CD14-positive monocyte (primary cell): ENCODE results near the gene DPH1. TPM values are rescaled to one million over a fixed set of nuclear protein-coding genes. Genes with fewer than 3 reads are reported as not detected.

Experiments
- DNase-seq, 3 donors: peaks; one replicate each; pipeline ENCODE4 v3.0.0-alpha.2; 2011 to 2022
- H2AFZ ChIP-seq: 2 replicates; pipeline ENCODE4 v1.6.0; 2012; ENCODE audit warnings: mild to moderate bottlenecking, low read depth, low read length, inconsistent platforms; ENCODE audit not compliant: insufficient read depth, poor library complexity, severe bottlenecking
- H3K27ac ChIP-seq, 2 donors: 1 replicate in 1 of 2; 2 replicates in 1 of 2; pipeline ENCODE4 v1.5.1; 2012 to 2013; ENCODE audit warnings: low read length in 2 of 2, control low read depth in 1 of 2, inconsistent platforms in 1 of 2, low read depth in 1 of 2, mild to moderate bottlenecking in 1 of 2
- H3K27me3 ChIP-seq, 2 donors: one replicate each; pipeline versions ENCODE4 v1.6.0 to v1.6.1; 2011 to 2013; ENCODE audit warnings: low read length in 2 of 2; ENCODE audit not compliant: control insufficient read depth in 2 of 2, insufficient read depth in 2 of 2
- H3K36me3 ChIP-seq, 2 donors: replicated peaks in 1 of 2; 1 replicate in 1 of 2; 2 replicates in 1 of 2; pipeline versions ENCODE4 v1.5.1 to v1.6.1; 2012 to 2013; ENCODE audit warnings: low read length in 2 of 2, control low read depth in 1 of 2, inconsistent platforms in 1 of 2, mild to moderate bottlenecking in 1 of 2; ENCODE audit not compliant: insufficient read depth in 2 of 2, control insufficient read depth in 1 of 2
- H3K4me1 ChIP-seq, 2 donors: 1 replicate in 1 of 2; 2 replicates in 1 of 2; pipeline versions ENCODE4 v1.5.1 to v1.6.1; 2012 to 2013; ENCODE audit warnings: low read length in 2 of 2, control low read depth in 1 of 2, inconsistent platforms in 1 of 2, mild to moderate bottlenecking in 1 of 2, moderate library complexity in 1 of 2; ENCODE audit not compliant: insufficient read depth in 2 of 2, control insufficient read depth in 1 of 2
- H3K4me2 ChIP-seq: replicated peaks from 2 replicates; pipeline ENCODE3; 2012; ENCODE audit warnings: low read length, moderate library complexity, mild to moderate bottlenecking; ENCODE audit not compliant: poor library complexity, severe bottlenecking; ENCODE audit errors: extremely low read depth
- H3K4me3 ChIP-seq, 3 experiments: fragments of 200-600 bp in 1 of 3; sonication (generic) in 1 of 3; replicated peaks in 1 of 3; 1 replicate in 2 of 3; 2 replicates in 1 of 3; pipeline ENCODE4 v1.5.1; 2011 to 2013; ENCODE audit warnings: low read length in 3 of 3, mild to moderate bottlenecking in 3 of 3, control low read depth in 2 of 3, low read depth in 2 of 3, inconsistent platforms in 1 of 3, moderate library complexity in 1 of 3
- H3K79me2 ChIP-seq: 2 replicates; pipeline ENCODE4 v1.6.0; 2012; ENCODE audit warnings: mild to moderate bottlenecking, control low read depth, inconsistent platforms, low read length, moderate library complexity; ENCODE audit not compliant: insufficient read depth
- H3K9ac ChIP-seq: 2 replicates; pipeline ENCODE4 v1.6.0; 2017; ENCODE audit warnings: low read length, mild to moderate bottlenecking; ENCODE audit not compliant: insufficient read depth, poor library complexity, severe bottlenecking
- H3K9me3 ChIP-seq, 2 donors: replicated peaks in 1 of 2; 1 replicate in 1 of 2; 2 replicates in 1 of 2; pipeline versions ENCODE4 v1.5.1 to v1.6.1; 2012 to 2013; ENCODE audit warnings: low read length in 2 of 2, control low read depth in 1 of 2; ENCODE audit not compliant: control insufficient read depth in 1 of 2, insufficient read depth in 1 of 2
- H4K20me1 ChIP-seq: 2 replicates; pipeline ENCODE4 v1.6.0; 2012; ENCODE audit warnings: mild to moderate bottlenecking, low read length, control low read depth, moderate library complexity; ENCODE audit not compliant: insufficient read depth
- H3K27ac Mint-ChIP-seq, 7 donors: one replicate each; pipeline ENCODE4 v1.8.0; 2020; ENCODE audit warnings: mild to moderate bottlenecking in 7 of 7, mixed read lengths in 7 of 7, moderate library complexity in 6 of 7, inconsistent platforms in 2 of 7
- H3K27me3 Mint-ChIP-seq, 3 donors: one replicate each; pipeline ENCODE4 v1.8.0; 2021 to 2022; ENCODE audit warnings: low read depth in 3 of 3, mild to moderate bottlenecking in 3 of 3, mixed read lengths in 3 of 3, moderate library complexity in 3 of 3, inconsistent platforms in 1 of 3
- H3K36me3 Mint-ChIP-seq, 2 donors: one replicate each; pipeline ENCODE4 v1.8.0; 2020; ENCODE audit warnings: mixed read lengths in 2 of 2, inconsistent platforms in 1 of 2, mild to moderate bottlenecking in 1 of 2
- H3K4me1 Mint-ChIP-seq: one replicate; pipeline ENCODE4 v1.8.0; 2020; ENCODE audit warnings: mild to moderate bottlenecking, mixed read lengths
- H3K4me3 Mint-ChIP-seq, 2 donors: one replicate each; pipeline ENCODE4 v1.8.0; 2020; ENCODE audit warnings: mild to moderate bottlenecking in 2 of 2, mixed read lengths in 2 of 2, moderate library complexity in 1 of 2
- H3K9me3 Mint-ChIP-seq, 7 donors: one replicate each; pipeline ENCODE4 v1.8.0; 2020 to 2022; ENCODE audit warnings: mixed read lengths in 7 of 7, mild to moderate bottlenecking in 6 of 7, moderate library complexity in 6 of 7, inconsistent platforms in 2 of 7
- WGBS: methylation state at CpG from one replicate; pipeline ENCODE4 v1.1.5; 2013; ENCODE audit warnings: missing lambda C conversion rate; ENCODE audit not compliant: insufficient coverage; 5-methylcytosine and 5-hydroxymethylcytosine counted together
- intact Hi-C, 2 donors: fragments of 100-400 bp; cut with micrococcal nuclease; formaldehyde crosslinking; loops; one replicate each; pipeline versions ENCODE4 v1.15.0 to v1.15.1; 2023
- polyA plus RNA-seq, 3 donors: library from polyadenylated mRNA; depleted of rRNA in 1 of 3; unstranded in 2 of 3; stranded (reverse) in 1 of 3; fragments of 300-500 nt in 2 of 3; fragments of >200 nt in 1 of 3; fragmentation: Illumina TruSeq in 2 of 3; gene quantifications; 1 replicate in 2 of 3; 2 replicates in 1 of 3; pipeline ENCODE4 v1.2.3, GENCODE V29; 2012 to 2021
- TF ChIP-seq, protein P1 (sequence below): fragments of 200-600 bp; IDR thresholded peaks from one replicate; pipeline ENCODE4 v1.8.0; 2022; ENCODE audit warnings: antibody characterized with exemption, mild to moderate bottlenecking

Gene DPH1
- polyA plus RNA-seq, 3 donors = 7.5 to 29.4 (median 9.3) TPM

DNA sequence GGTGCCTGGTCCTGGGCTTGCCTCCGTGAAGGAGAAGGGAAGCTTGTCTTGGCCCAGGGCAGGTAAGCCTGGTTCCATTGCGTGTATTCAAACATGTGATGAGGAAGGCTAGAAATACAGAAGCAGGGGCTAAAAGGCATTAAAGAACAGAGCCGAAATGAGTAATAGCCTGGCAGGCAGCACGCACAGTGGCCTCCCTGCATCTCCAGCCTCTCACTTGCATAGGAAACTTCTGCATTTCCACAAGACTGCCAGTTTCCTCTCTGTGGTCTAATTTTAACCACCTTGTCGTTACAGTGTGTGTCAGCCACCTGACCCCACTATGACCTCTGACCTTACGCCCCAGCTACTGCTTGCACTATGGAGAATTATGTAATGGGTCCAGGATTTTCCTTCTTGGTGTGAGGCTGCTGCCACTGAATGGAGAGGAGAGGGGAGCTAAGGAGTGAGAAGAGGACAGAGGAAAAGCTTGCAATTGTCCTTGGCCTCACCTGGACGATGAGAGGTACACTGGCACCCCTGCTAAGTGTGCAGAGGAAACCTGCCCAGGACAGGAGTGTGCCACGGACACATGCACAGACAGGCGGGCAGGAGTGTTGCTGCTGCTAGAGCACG is 57.8 kb downstream of the DPH1 start:
- H3K27me3 Mint-ChIP-seq = peaks cover 11 to 35% (median 35%) of the 10 kb centered on the region in 3 donors
- DNase-seq = peak; percentile 96 to 99 (median 98)
- peak overlapping the region; percentile 60 to 93 (median 89) for H3K27ac Mint-ChIP-seq
- TF ChIP-seq, protein P1, sequence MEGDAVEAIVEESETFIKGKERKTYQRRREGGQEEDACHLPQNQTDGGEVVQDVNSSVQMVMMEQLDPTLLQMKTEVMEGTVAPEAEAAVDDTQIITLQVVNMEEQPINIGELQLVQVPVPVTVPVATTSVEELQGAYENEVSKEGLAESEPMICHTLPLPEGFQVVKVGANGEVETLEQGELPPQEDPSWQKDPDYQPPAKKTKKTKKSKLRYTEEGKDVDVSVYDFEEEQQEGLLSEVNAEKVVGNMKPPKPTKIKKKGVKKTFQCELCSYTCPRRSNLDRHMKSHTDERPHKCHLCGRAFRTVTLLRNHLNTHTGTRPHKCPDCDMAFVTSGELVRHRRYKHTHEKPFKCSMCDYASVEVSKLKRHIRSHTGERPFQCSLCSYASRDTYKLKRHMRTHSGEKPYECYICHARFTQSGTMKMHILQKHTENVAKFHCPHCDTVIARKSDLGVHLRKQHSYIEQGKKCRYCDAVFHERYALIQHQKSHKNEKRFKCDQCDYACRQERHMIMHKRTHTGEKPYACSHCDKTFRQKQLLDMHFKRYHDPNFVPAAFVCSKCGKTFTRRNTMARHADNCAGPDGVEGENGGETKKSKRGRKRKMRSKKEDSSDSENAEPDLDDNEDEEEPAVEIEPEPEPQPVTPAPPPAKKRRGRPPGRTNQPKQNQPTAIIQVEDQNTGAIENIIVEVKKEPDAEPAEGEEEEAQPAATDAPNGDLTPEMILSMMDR = no peak
- peak overlapping the region; percentile 35 for H3K9ac ChIP-seq
- H3K36me3 ChIP-seq = peaks cover 0 to 7% of the 10 kb centered on the region in 2 donors
- peaks cover 82% of the 10 kb centered on the region for H3K4me1 Mint-ChIP-seq
- H3K4me3 Mint-ChIP-seq = peak overlapping the region; percentile 58 to 76
- H3K9me3 Mint-ChIP-seq = peaks cover 0 to 2% (median 0%) of the 10 kb centered on the region in 7 donors
- H4K20me1 ChIP-seq = no peaks in the 10 kb centered on the region
- no peaks in the 10 kb centered on the region for H3K9me3 ChIP-seq
- no peaks in the 10 kb centered on the region for H3K79me2 ChIP-seq
- peak overlapping the region in 1 of 3 experiments; percentile 74 for H3K4me3 ChIP-seq
- no peak overlapping the region for H2AFZ ChIP-seq
- WGBS = 17% methylated on average over 8 of the region's 10 CpGs
- peak overlapping the region; percentile 78 to 83 for H3K27ac ChIP-seq
- intact Hi-C loops = loop anchor here in 1 of 2 donors (2.0 to 5.0 kb wide), 2 partner anchors 29 to 70 kb away; no protein-coding TSS in a partner anchor
- peaks cover 78 to 84% of the 10 kb centered on the region in 2 donors for H3K4me1 ChIP-seq
- peak overlapping the region; percentile 79 for H3K4me2 ChIP-seq
- peaks cover 0 to 6% of the 10 kb centered on the region in 2 donors for H3K27me3 ChIP-seq
- peaks cover 34 to 44% of the 10 kb centered on the region in 2 donors for H3K36me3 Mint-ChIP-seq

DNA sequence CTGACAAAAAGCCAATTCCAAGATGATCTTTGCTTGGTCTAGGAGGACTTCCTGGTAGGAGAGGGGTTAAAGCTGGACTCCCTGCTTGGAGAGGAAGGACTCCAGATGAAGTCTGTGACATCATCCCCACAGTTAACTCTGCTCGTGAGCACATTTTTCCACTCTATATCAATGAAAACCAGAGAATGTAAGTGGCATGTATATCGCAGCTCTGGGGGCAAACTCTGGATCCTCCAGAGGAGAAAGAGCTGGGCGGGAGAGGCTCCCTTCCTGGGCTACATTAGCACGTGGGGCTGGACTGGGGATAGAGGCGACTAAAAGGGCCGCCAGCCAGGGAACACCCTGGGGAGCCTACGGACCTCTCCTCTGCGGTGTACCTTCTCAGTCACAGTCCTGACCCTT is 59.1 kb downstream of the DPH1 start:
- Histone ChIP-seq H4K20me1 (no peaks in the 10 kb centered on the region), H3K27me3 (peaks cover 0 to 6% of the 10 kb centered on the region in 2 donors), H2AFZ (no peak overlapping the region), H3K27ac (peak overlapping the region; percentile 39 to 83), H3K79me2 (no peaks in the 10 kb centered on the region), H3K9ac (peak overlapping the region; percentile 55), H3K4me3 (peak overlapping the region; percentile 27 to 74 (median 62)), H3K9me3 (no peaks in the 10 kb centered on the region), H3K4me1 (peaks cover 65 to 71% of the 10 kb centered on the region in 2 donors), H3K4me2 (peak overlapping the region; percentile 79), H3K36me3 (peaks cover 0 to 7% of the 10 kb centered on the region in 2 donors)
- intact Hi-C loops = loop anchor here in 1 of 2 donors (1.0 to 5.0 kb wide), 2 partner anchors 32 to 68 kb away; no protein-coding TSS in a partner anchor
- Mint-ChIP-seq H3K36me3 (peaks cover 34 to 43% of the 10 kb centered on the region in 2 donors), H3K4me1 (peaks cover 69% of the 10 kb centered on the region), H3K27me3 (peaks cover 11 to 35% (median 34%) of the 10 kb centered on the region in 3 donors), H3K27ac (peak overlapping the region; percentile 85 to 96 (median 91)), H3K9me3 (peaks cover 0 to 4% (median 0%) of the 10 kb centered on the region in 7 donors), H3K4me3 (peak overlapping the region; percentile 92 to 97)
- DNase-seq = peak in 1 of 3 donors; percentile 37
- TF ChIP-seq, protein P1 = no peak
- WGBS = 42% methylated on average over 4 of the region's 8 CpGs
